DND-41 (cell line): ENCODE results near the gene SPOPL.
"Not testable (repeated sequence)": the region's sequence is repeated elsewhere in the genome, so short reads cannot be mapped to it uniquely, and the experiment has no call there.

Experiments used
- EZH2 ChIP-seq: IDR thresholded peaks from 3 replicates; pipeline ENCODE4 v1.6.1; 2012; ENCODE audit warnings: borderline replicate concordance, low read depth, mild to moderate bottlenecking, moderate library complexity, low read length, inconsistent platforms; ENCODE audit not compliant: severe bottlenecking
- TF ChIP-seq, protein P1 (sequence below): IDR thresholded peaks from 2 replicates; pipeline ENCODE4 v1.5.1; 2012; ENCODE audit warnings: borderline replicate concordance, low read length, moderate library complexity, mild to moderate bottlenecking; ENCODE audit not compliant: poor library complexity, severe bottlenecking; ENCODE audit errors: extremely low read depth

DNA sequence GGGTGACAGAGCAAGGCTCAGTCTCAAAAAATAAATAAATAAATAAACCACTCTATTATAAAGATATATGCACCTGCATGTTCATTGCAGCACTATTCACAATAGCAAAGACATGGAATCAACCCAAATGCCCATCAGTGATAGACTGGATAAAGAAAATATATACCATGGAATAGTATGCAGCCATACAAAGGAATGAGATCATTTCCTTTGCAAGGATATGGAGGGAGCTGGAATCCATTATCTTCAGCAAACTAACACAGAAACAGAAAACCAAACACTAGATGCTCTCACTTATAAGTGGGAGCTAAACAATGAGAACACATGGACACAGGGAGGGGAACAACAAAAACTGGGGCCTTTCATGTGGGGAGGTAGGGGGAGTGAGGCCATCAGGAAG, 18.8 kb upstream of the SPOPL start:
- TF ChIP-seq, protein P1, sequence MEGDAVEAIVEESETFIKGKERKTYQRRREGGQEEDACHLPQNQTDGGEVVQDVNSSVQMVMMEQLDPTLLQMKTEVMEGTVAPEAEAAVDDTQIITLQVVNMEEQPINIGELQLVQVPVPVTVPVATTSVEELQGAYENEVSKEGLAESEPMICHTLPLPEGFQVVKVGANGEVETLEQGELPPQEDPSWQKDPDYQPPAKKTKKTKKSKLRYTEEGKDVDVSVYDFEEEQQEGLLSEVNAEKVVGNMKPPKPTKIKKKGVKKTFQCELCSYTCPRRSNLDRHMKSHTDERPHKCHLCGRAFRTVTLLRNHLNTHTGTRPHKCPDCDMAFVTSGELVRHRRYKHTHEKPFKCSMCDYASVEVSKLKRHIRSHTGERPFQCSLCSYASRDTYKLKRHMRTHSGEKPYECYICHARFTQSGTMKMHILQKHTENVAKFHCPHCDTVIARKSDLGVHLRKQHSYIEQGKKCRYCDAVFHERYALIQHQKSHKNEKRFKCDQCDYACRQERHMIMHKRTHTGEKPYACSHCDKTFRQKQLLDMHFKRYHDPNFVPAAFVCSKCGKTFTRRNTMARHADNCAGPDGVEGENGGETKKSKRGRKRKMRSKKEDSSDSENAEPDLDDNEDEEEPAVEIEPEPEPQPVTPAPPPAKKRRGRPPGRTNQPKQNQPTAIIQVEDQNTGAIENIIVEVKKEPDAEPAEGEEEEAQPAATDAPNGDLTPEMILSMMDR: not testable (repeated sequence)
- not testable (repeated sequence) for TF ChIP-seq EZH2
